Measurements from ENCODE around the gene RERE.
"Not testable (repeated sequence)": the region's sequence is repeated elsewhere in the genome, so short reads cannot be mapped to it uniquely, and the experiment has no call there.

Gene RERE

GRCh38 chr1:8533907-8534306 lies 283.5 kb downstream of the RERE start:
- no peak for DNase-seq

GRCh38 chr1:8533124-8533523 lies 284.3 kb downstream of the RERE start:
- DNase-seq = no peak

GRCh38 chr1:8529901-8530300 lies 287.5 kb downstream of the RERE start:
- no peak for DNase-seq

GRCh38 chr1:8527941-8528340 lies 289.5 kb downstream of the RERE start:
- no peak for DNase-seq

GRCh38 chr1:8525558-8526275 lies 291.7 kb downstream of the RERE start:
- peak; percentile 97 for DNase-seq

- no peak for DNase-seq
These were observed 292.3 kb downstream of the RERE start for GRCh38 chr1:8525216-8525557.

GRCh38 chr1:8524627-8525157 lies 292.7 kb downstream of the RERE start:
- no peak for DNase-seq

GRCh38 chr1:8523666-8524206 lies 293.7 kb downstream of the RERE start:
- DNase-seq = no peak

- no peak for DNase-seq
These were observed 296.9 kb downstream of the RERE start for GRCh38 chr1:8520483-8520966.

GRCh38 chr1:8519167-8519566 lies 298.3 kb downstream of the RERE start:
- DNase-seq = no peak

GRCh38 chr1:8518490-8518801 lies 299.0 kb downstream of the RERE start:
- DNase-seq = no peak

GRCh38 chr1:8517661-8518489 lies 299.6 kb downstream of the RERE start:
- no peak for DNase-seq

GRCh38 chr1:8516793-8517556 lies 300.5 kb downstream of the RERE start:
- DNase-seq = no peak

- no peak for DNase-seq
These were observed 301.1 kb downstream of the RERE start for GRCh38 chr1:8516278-8516777.

GRCh38 chr1:8512504-8512903 lies 304.9 kb downstream of the RERE start:
- DNase-seq = no peak

GRCh38 chr1:8510041-8510823 lies 307.2 kb downstream of the RERE start:
- DNase-seq = peak; percentile 83

GRCh38 chr1:8509579-8509978 lies 307.9 kb downstream of the RERE start:
- DNase-seq = no peak

- DNase-seq = no peak
These were observed 310.3 kb downstream of the RERE start for GRCh38 chr1:8506995-8507615.

- no peak for DNase-seq
These were observed 311.0 kb downstream of the RERE start for GRCh38 chr1:8506456-8506855.

- DNase-seq = no peak
These were observed 313.6 kb downstream of the RERE start for GRCh38 chr1:8503842-8504241.

- DNase-seq = not testable (repeated sequence)
These were observed 314.5 kb downstream of the RERE start for GRCh38 chr1:8502949-8503348.
